GM18873 (cell line): ENCODE measurements around the gene DICER1.

Source experiments
- ATAC-seq: cut with Tn5 transposase; IDR thresholded peaks from one replicate; pipeline ENCODE4 v1.9.1; 2021; ENCODE audit warnings: mild to moderate bottlenecking, moderate library complexity, moderate number of reproducible peaks; ENCODE audit not compliant: unreplicated experiment, low FRiP score

DICER1 gene

GRCh38 chr14:95128140-95128539, 29.2 kb downstream of the DICER1 start:
- no peak for ATAC-seq

GRCh38 chr14:95127531-95127911, 29.8 kb downstream of the DICER1 start:
- ATAC-seq: no peak

DNA sequence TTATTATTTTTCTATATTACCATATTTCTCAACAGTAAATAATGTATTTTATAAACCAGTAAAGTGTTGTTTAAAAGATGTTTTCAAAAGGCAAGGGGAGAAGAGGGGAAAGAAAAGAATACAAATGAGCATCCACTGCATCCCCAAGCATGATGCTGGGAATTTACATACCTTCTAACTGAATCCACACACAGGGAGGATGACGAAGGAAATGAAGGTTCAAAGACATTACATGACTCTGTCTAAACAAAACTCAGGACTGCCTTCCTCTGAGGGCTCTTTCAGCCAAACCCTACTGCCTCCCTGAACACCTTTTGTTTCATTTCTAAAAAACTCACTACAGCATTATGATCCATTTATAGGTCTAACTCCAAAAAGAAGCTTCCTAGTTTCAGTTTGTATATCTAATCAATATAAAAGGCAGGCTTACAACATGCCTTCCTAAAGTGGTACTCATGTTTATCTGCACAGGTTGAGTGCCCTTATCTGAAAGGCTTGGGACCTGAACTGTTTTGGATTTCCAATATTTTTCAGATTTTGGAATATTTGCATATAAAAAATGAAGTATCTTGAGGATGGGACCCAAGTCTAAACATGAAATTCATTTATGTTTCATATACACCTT, 30.3 kb downstream of the DICER1 start:
- ATAC-seq: no peak

DNA sequence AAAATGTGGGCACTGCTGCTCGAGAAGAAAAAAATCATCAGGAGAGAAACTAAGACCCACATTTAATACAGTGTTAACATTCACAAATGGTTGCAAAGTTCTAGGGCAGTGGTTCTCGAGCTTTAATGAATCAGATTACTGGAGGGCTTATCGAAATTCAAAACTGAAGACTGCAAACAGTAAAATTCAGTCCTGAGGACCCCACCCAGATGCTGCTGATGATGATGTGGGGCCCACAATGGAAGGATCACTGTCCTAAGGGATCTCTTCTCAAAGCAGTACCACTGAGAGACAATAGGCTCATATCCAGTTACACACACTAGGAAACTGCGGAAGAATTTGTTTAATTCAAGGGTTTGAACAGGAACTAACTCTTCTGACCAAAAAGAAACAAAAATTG, 31.4 kb downstream of the DICER1 start:
- no peak for ATAC-seq

GRCh38 chr14:95125221-95125620, 32.1 kb downstream of the DICER1 start:
- ATAC-seq: no peak

DNA sequence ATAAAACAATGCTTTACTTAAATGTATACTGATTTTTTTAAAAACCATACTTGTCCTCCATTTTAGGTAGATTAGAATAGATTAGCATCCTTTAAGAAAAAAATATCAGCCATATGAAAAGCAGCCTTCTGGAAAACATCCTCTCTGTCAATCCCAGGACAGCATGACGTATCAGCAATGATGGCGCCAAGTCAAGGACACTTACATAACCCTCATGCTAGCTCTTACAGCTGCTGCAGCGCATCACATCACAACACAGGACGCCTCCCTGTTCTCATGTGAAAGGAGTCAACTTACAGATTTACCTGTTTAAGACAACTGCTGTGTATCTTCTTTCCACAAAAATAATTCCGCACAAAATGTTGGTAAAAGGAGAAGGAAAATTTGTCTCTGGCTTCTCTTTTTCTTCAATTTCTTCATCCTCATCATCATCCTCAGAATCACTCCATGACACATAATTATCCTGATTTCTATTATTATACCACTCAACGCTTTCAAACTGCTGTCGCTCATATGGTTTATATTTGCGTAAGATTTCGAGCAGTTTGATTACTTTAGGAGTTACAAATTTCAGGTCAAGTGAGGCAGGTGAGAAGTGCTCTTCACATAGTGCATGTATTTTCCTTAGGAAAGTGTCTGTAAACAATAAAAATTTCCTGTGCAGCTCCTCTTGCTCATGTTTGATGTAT, 33.3 kb downstream of the DICER1 start:
- ATAC-seq: no peak

DNA sequence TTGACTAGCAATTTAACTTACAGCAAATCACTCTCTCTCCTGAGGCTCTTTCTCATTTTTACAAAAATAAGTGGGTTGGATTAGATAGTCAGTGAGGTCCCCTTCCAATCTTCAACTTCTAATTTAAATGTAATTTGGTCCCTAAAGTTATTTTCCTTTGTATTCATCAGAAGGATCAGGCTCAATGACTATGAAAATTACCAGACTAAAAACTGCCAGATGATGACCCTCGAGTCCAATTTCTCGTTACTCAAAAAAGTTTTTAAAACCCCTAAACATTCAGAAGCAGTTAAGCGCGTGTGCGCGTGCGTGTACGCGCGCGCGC, 34.7 kb downstream of the DICER1 start:
- ATAC-seq: no peak

DNA sequence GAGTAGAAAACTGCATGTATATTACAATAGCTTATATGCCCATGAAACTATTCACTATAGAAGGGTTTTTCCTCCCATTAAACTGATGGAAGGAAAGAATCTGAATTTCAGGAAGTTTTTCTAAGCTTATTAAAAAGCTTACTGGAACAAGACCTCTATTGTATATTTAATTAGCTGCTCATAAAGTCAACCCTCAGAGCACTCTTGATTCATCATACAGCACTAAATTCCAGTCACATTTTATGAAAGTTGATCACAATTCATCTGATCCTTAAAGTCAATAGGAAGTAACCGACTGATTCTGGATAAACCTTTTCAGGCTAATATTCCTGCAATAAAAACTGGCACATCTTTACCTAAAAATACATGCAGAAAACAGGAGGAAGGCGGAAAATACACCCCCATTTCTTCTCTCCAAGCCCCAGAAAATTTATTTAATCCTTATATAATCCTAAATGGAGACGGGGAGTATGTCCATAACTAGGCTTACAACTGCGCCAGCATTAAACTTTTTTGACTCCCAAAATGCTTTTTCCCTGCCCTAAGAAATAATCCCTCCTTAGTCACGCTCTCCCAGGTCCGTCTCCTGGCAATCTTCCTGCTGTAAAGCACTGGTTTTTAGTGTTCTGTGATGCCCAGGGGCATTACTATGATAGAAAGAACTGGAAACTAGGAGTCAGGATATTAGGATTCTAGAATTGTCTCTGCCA, 35.3 kb downstream of the DICER1 start:
- ATAC-seq: no peak

GRCh38 chr14:95119336-95119735, 38.0 kb downstream of the DICER1 start:
- ATAC-seq: no peak

- ATAC-seq: no peak
Observed at GRCh38 chr14:95117937-95118721, 39.2 kb downstream of the DICER1 start.

GRCh38 chr14:95113476-95113875, 43.9 kb downstream of the DICER1 start:
- ATAC-seq: no peak

DNA sequence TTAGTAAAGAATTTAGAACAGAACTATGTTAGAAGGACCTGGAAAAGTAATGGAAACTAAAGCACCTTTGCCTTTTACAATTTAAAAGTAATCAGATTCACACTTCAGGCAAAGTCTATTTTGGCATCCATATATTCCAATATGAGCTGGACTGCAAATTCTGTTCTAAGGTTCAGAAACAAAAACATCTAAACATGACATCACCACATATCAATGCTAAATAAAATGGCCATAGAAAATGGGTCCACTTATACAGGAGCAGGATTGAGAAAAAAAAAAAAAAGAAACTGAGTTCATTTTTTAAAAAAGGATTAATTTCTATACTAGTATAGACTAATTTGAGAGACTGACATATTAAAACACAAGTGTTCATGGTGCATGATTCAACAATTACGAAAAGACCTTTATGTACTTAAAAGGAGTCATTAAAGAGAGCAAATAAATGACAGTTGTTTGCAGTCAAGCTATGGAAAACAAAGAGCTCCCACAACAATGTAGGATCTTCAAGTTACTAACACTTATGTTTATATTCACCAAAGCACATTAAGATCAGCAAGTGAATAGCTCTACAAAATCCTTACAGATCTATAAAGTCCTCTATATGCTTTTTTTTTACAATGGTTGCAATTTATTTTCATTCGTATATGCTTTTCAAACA, 45.7 kb downstream of the DICER1 start:
- ATAC-seq: no peak

- no peak for ATAC-seq
Observed at GRCh38 chr14:95110178-95110577, 47.2 kb downstream of the DICER1 start.

GRCh38 chr14:95107711-95108110, 49.6 kb downstream of the DICER1 start:
- no peak for ATAC-seq

DNA sequence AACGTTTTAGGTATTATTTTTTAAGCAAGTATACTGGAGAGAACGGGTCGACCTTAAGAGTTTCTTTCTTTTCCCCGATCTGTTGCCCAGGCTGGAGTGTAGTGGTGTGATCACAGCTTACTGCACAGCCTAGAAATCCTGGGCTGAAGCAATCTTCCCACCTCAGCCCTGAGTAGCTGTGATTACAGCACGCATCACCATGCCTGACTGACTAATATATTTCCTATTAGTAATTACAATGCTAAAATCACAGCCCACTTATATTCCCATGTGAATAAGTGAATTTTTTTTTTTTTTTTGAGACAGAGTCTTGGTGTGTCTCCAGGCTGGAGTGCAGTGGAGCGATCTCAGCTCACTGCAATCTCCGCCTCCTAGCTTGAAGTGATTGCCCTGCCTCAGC, 50.4 kb downstream of the DICER1 start:
- no peak for ATAC-seq

- no peak for ATAC-seq
Observed at GRCh38 chr14:95104911-95105310, 52.4 kb downstream of the DICER1 start.

GRCh38 chr14:95102680-95103044, 54.7 kb downstream of the DICER1 start:
- no peak for ATAC-seq

GRCh38 chr14:95101736-95102679, 55.3 kb downstream of the DICER1 start:
- ATAC-seq: no peak

DNA sequence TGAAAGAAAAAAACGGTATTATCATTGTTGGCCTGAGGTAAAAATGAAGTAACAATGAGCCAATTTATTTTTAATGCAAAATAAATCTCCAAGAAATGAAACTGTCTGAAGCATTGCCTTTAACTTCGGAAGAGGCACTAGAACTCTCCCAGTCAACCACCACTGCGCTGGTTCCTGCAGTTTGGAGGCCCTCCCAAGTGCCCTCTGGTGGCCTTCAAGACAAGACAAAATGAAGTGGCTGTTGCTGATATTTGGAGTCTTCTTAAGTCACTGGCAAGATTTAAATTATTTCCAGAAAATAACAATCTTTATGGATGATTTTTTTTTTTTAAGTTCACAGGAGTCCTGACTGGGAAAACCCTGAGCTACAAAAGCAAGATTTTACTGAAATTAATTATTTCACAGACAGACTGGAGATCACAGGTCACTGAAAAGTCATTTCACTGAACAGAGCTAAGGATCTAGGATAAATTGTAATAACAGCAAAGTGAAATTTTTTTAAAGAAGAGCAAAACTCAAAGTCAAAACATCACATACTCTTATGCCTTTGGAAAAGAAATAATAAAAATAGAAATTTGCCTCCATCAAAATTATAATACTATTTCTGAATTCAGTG, 58.2 kb downstream of the DICER1 start:
- no peak for ATAC-seq
